Astrocyte (in vitro differentiated cells and primary cell): Measurements from ENCODE around the gene CEP104. TPM values are rescaled to one million over a fixed set of nuclear protein-coding genes. Genes with fewer than 3 reads are reported as not detected.

Experiments used
- DNase-seq: peaks from one replicate; pipeline ENCODE4 v3.0.0-alpha.2; 2010; ENCODE audit warnings: low read depth
- FAIRE-seq: peaks from 2 replicates; lab custom pipeline; 2011; peaks lifted over from hg19 to GRCh38; lab: Jason Lieb, UNC
- H2AFZ ChIP-seq: 2 replicates; pipeline ENCODE4 v1.6.0; 2012; ENCODE audit warnings: low read depth, low read length, inconsistent platforms
- H3K27ac ChIP-seq: 2 replicates; pipeline ENCODE4 v1.5.1; 2011; ENCODE audit warnings: low read depth, low read length, inconsistent platforms
- H3K27me3 ChIP-seq: 2 replicates; pipeline ENCODE4 v1.6.0; 2011; ENCODE audit warnings: low read length, inconsistent platforms; ENCODE audit not compliant: insufficient read depth
- H3K36me3 ChIP-seq: 2 replicates; pipeline ENCODE4 v1.5.1; 2011; ENCODE audit warnings: low read length, inconsistent platforms; ENCODE audit not compliant: insufficient read depth
- H3K4me1 ChIP-seq: 2 replicates; pipeline ENCODE4 v1.5.1; 2011; ENCODE audit warnings: low read length, inconsistent platforms; ENCODE audit not compliant: insufficient read depth
- H3K4me2 ChIP-seq: 2 replicates; pipeline ENCODE4 v1.6.0; 2012; ENCODE audit warnings: low read length, inconsistent platforms
- H3K4me3 ChIP-seq: 2 replicates; pipeline ENCODE4 v1.5.1; 2011; ENCODE audit warnings: low read depth, mild to moderate bottlenecking, low read length, inconsistent platforms; ENCODE audit not compliant: insufficient read depth
- H3K79me2 ChIP-seq: 2 replicates; pipeline ENCODE4 v1.6.0; 2012; ENCODE audit warnings: mild to moderate bottlenecking, low read length, inconsistent platforms; ENCODE audit not compliant: insufficient read depth
- H3K9ac ChIP-seq: 2 replicates; pipeline ENCODE4 v1.6.0; 2012; ENCODE audit warnings: mild to moderate bottlenecking, low read length, inconsistent platforms
- H3K9me3 ChIP-seq: 2 replicates; pipeline ENCODE4 v1.5.1; 2012; ENCODE audit warnings: low read depth, mild to moderate bottlenecking, low read length, inconsistent platforms; ENCODE audit not compliant: insufficient read depth
- H4K20me1 ChIP-seq: 2 replicates; pipeline ENCODE4 v1.6.0; 2012; ENCODE audit warnings: low read length, inconsistent platforms; ENCODE audit not compliant: insufficient read depth
- H3K27ac Mint-ChIP-seq: one replicate; pipeline ENCODE4 v1.8.0; 2021; ENCODE audit warnings: mild to moderate bottlenecking, mixed read lengths; ENCODE audit not compliant: unreplicated experiment
- H3K27me3 Mint-ChIP-seq: one replicate; pipeline ENCODE4 v1.8.0; 2021; ENCODE audit warnings: low read depth, mixed read lengths; ENCODE audit not compliant: unreplicated experiment
- H3K36me3 Mint-ChIP-seq: one replicate; pipeline ENCODE4 v1.8.0; 2021; ENCODE audit warnings: low read depth, mixed read lengths; ENCODE audit not compliant: unreplicated experiment
- H3K4me1 Mint-ChIP-seq: one replicate; pipeline ENCODE4 v1.8.0; 2021; ENCODE audit warnings: low read depth, mixed read lengths; ENCODE audit not compliant: unreplicated experiment
- H3K4me3 Mint-ChIP-seq: one replicate; pipeline ENCODE4 v1.8.0; 2021; ENCODE audit warnings: mild to moderate bottlenecking, moderate library complexity, mixed read lengths; ENCODE audit not compliant: unreplicated experiment
- H3K9me3 Mint-ChIP-seq: one replicate; pipeline ENCODE4 v1.8.0; 2021; ENCODE audit warnings: mild to moderate bottlenecking, mixed read lengths; ENCODE audit not compliant: unreplicated experiment
- CTCF ChIP-seq: IDR thresholded peaks from 2 replicates; pipeline ENCODE4 v1.5.1; 2011; ENCODE audit warnings: low read depth, mild to moderate bottlenecking, inconsistent platforms, low read length, moderate library complexity; ENCODE audit not compliant: insufficient read depth
- EZH2 ChIP-seq: IDR thresholded peaks from 2 replicates; pipeline ENCODE4 v1.6.1; 2012; ENCODE audit warnings: mild to moderate bottlenecking, low read length, inconsistent platforms; ENCODE audit not compliant: insufficient read depth
- total RNA-seq: library from RNA; stranded (reverse); gene quantifications from 2 replicates; pipeline ENCODE4 v1.2.1, GENCODE V29; 2021

Gene CEP104
- total RNA-seq, 1 donor from 2014 or later: 43.6 TPM

GRCh38 chr1:3767328-3767925 lies 89.6 kb downstream of the CEP104 start:
- Histone ChIP-seq H3K4me2 (no peak overlapping the region), H3K79me2 (no peaks in the 10 kb centered on the region), H3K27ac (no peak overlapping the region), H3K4me3 (no peak overlapping the region), H4K20me1 (no peaks in the 10 kb centered on the region), H2AFZ (no peak overlapping the region), H3K27me3 (peaks cover 6% of the 10 kb centered on the region), H3K4me1 (peaks cover 7% of the 10 kb centered on the region), H3K36me3 (no peaks in the 10 kb centered on the region), H3K9me3 (no peaks in the 10 kb centered on the region), H3K9ac (no peak overlapping the region)
- no peaks in the 10 kb centered on the region for H3K4me1 Mint-ChIP-seq
- DNase-seq (no peak), FAIRE-seq (no peak)
- no peaks in the 10 kb centered on the region for H3K36me3 Mint-ChIP-seq
- no peaks in the 10 kb centered on the region for H3K9me3 Mint-ChIP-seq
- no peak overlapping the region for H3K4me3 Mint-ChIP-seq
- peaks cover 27% of the 10 kb centered on the region for H3K27me3 Mint-ChIP-seq
- TF ChIP-seq CTCF (no peak), EZH2 (no peak)
- H3K27ac Mint-ChIP-seq: no peak overlapping the region

- Histone ChIP-seq H3K36me3 (no peaks in the 10 kb centered on the region), H3K4me2 (no peak overlapping the region), H3K9me3 (no peaks in the 10 kb centered on the region), H3K4me1 (no peaks in the 10 kb centered on the region), H3K27ac (no peak overlapping the region), H3K79me2 (no peaks in the 10 kb centered on the region), H3K27me3 (peaks cover 6% of the 10 kb centered on the region), H4K20me1 (no peaks in the 10 kb centered on the region), H2AFZ (no peak overlapping the region), H3K4me3 (no peak overlapping the region), H3K9ac (no peak overlapping the region)
- FAIRE-seq: no peak
- Mint-ChIP-seq H3K4me1 (no peaks in the 10 kb centered on the region), H3K27me3 (peaks cover 45% of the 10 kb centered on the region), H3K27ac (no peak overlapping the region), H3K4me3 (no peak overlapping the region), H3K9me3 (peaks cover 6% of the 10 kb centered on the region), H3K36me3 (peaks cover 6% of the 10 kb centered on the region)
- DNase-seq: no peak
- TF ChIP-seq CTCF: no peak
Measured at GRCh38 chr1:3763351-3764125, 93.5 kb downstream of the CEP104 start.

GRCh38 chr1:3762873-3763228 lies 94.2 kb downstream of the CEP104 start:
- Mint-ChIP-seq H3K27ac (no peak overlapping the region), H3K36me3 (peaks cover 6% of the 10 kb centered on the region), H3K9me3 (peaks cover 6% of the 10 kb centered on the region), H3K4me3 (no peak overlapping the region), H3K4me1 (no peaks in the 10 kb centered on the region), H3K27me3 (peaks cover 45% of the 10 kb centered on the region)
- Histone ChIP-seq H3K4me1 (no peaks in the 10 kb centered on the region), H3K9me3 (no peaks in the 10 kb centered on the region), H3K9ac (no peak overlapping the region), H3K4me3 (no peak overlapping the region), H4K20me1 (no peaks in the 10 kb centered on the region), H3K36me3 (no peaks in the 10 kb centered on the region), H3K27me3 (peaks cover 6% of the 10 kb centered on the region), H3K79me2 (no peaks in the 10 kb centered on the region), H3K27ac (no peak overlapping the region), H3K4me2 (no peak overlapping the region), H2AFZ (no peak overlapping the region)
- no peak for FAIRE-seq
- no peak for TF ChIP-seq EZH2
- TF ChIP-seq CTCF: no peak
- DNase-seq: no peak
